GM12878 (cell line): Measurements from ENCODE around the gene ZNF71. TPM values are rescaled to one million over a fixed set of nuclear protein-coding genes. Genes with fewer than 3 reads are reported as not detected.

Experiments
- ATAC-seq: fragments of 200-7000 bp; cut with Tn5 transposase; 3 replicates; pipeline ENCODE4 v1.9.1; 2020; ENCODE audit warnings: mild to moderate bottlenecking, moderate library complexity
- BruUV-seq: library from RNA; stranded (reverse); fragments of 400-500 nt; replicated peaks from 2 replicates; lab custom pipeline; 2021; lab: Mats Ljungman, UMichigan
- CTCF ChIA-PET: fragments of 300-600 bp; sonication (Branson Sonifier 250); formaldehyde crosslinking; extraction: SDS; loops from one replicate; lab custom pipeline; 2021; ENCODE audit warnings: inconsistent platforms; lab: Yijun Ruan, JAX
- POLR2A ChIA-PET: fragments of 350-600 bp; formaldehyde crosslinking; extraction: SDS; loops from one replicate; lab custom pipeline; 2021; ENCODE audit warnings: inconsistent platforms; lab: Charles Lee
- RAD21 ChIA-PET: fragments of 300-600 bp; sonication (Branson Sonifier 250); formaldehyde crosslinking; loops from one replicate; lab custom pipeline; 2023; ENCODE audit warnings: antibody characterized with exemption; ENCODE audit not compliant: unreplicated experiment; lab: Charles Lee
- SMC1A ChIA-PET: fragments of 300-600 bp; sonication (Branson Sonifier 250); formaldehyde crosslinking; loops from one replicate; lab custom pipeline; 2023; ENCODE audit not compliant: unreplicated experiment, uncharacterized antibody; lab: Charles Lee
- DNase-seq: peaks from one replicate; pipeline ENCODE4 v3.0.0-alpha.2; 2011; ENCODE audit warnings: low read depth, low spot score
- FAIRE-seq: peaks from 3 replicates; lab custom pipeline; 2011; peaks lifted over from hg19 to GRCh38; lab: Jason Lieb, UNC
- H2AFZ ChIP-seq: 2 replicates; pipeline ENCODE4 v1.6.0; 2011; ENCODE audit warnings: low read depth, low read length, control low read depth; ENCODE audit not compliant: control insufficient read depth
- H3K27ac ChIP-seq: 2 replicates; pipeline ENCODE4 v1.5.1; 2011; ENCODE audit warnings: control low read depth; ENCODE audit not compliant: control insufficient read depth, insufficient read depth
- H3K27me3 ChIP-seq, 2 experiments: replicated peaks in 1 of 2; 2 replicates each; pipeline versions ENCODE4 v1.6.0 to v1.6.1; 2011; ENCODE audit warnings: low read length in 1 of 2; ENCODE audit not compliant: control insufficient read depth in 2 of 2, insufficient read depth in 2 of 2
- H3K36me3 ChIP-seq, 2 experiments: 2 replicates each; pipeline ENCODE4 v1.5.1; 2011; ENCODE audit warnings: low read length in 1 of 2; ENCODE audit not compliant: control insufficient read depth in 2 of 2, insufficient read depth in 2 of 2
- H3K4me1 ChIP-seq: 2 replicates; pipeline ENCODE4 v1.6.1; 2011; ENCODE audit warnings: mild to moderate bottlenecking, low read length, moderate library complexity, mixed read lengths; ENCODE audit not compliant: control insufficient read depth, insufficient read depth
- H3K4me2 ChIP-seq: 2 replicates; pipeline ENCODE4 v1.6.0; 2011; ENCODE audit warnings: control low read depth; ENCODE audit not compliant: control insufficient read depth, insufficient read depth
- H3K4me3 ChIP-seq: fragments of 200-600 bp; sonication (generic); 2 replicates; pipeline ENCODE4 v1.5.1; 2016
- H3K79me2 ChIP-seq: 2 replicates; pipeline ENCODE4 v1.6.0; 2011; ENCODE audit warnings: low read length; ENCODE audit not compliant: control insufficient read depth, insufficient read depth
- H3K9ac ChIP-seq: 2 replicates; pipeline ENCODE4 v1.8.0; 2011; ENCODE audit warnings: low read length, control low read depth, mixed read lengths; ENCODE audit not compliant: control insufficient read depth, insufficient read depth
- H3K9me3 ChIP-seq: replicated peaks from 3 replicates; pipeline ENCODE4 v1.5.1; 2011; ENCODE audit warnings: mild to moderate bottlenecking, low read length; ENCODE audit not compliant: control insufficient read depth, insufficient read depth
- H4K20me1 ChIP-seq: 2 replicates; pipeline ENCODE4 v1.6.0; 2011; ENCODE audit not compliant: control insufficient read depth, insufficient read depth
- CBX5 ChIP-seq: sonication (generic); IDR thresholded peaks from 2 replicates; pipeline ENCODE4 v1.6.1; 2016; ENCODE audit warnings: low read depth, moderate library complexity, mild to moderate bottlenecking, inconsistent platforms
- CHD1 ChIP-seq: IDR thresholded peaks from 2 replicates; pipeline ENCODE4 v1.6.1; 2012; ENCODE audit warnings: low read depth, low read length, improper control_type of control experiment
- CREB1 ChIP-seq: IDR thresholded peaks from 2 replicates; pipeline ENCODE4 v1.6.1; 2012; ENCODE audit warnings: low read depth, mild to moderate bottlenecking, inconsistent platforms
- CREM ChIP-seq: IDR thresholded peaks from 2 replicates; pipeline ENCODE4 v1.6.1; 2014; ENCODE audit warnings: antibody characterized with exemption, low read depth
- FOXK2 ChIP-seq: fragments of 450-650 bp; IDR thresholded peaks from 2 replicates; pipeline ENCODE4 v1.6.1; 2017; ENCODE audit warnings: mild to moderate bottlenecking, moderate library complexity
- HCFC1 ChIP-seq: fragments of 150-350 bp; IDR thresholded peaks from 2 replicates; pipeline ENCODE4 v1.6.1; 2014; ENCODE audit warnings: low read length
- HDAC6 ChIP-seq: fragments of 200-600 bp; sonication (generic); IDR thresholded peaks from one replicate; pipeline ENCODE4 v1.8.0; 2017; ENCODE audit warnings: antibody characterized with exemption; ENCODE audit not compliant: unreplicated experiment
- JUND ChIP-seq: IDR thresholded peaks from 2 replicates; pipeline ENCODE4 v1.6.1; 2012; ENCODE audit warnings: low read depth, mild to moderate bottlenecking, low read length, improper control_type of control experiment, moderate library complexity
- KAT2A ChIP-seq: conservative IDR thresholded peaks from 2 replicates; pipeline ENCODE4 v1.6.1; 2011; ENCODE audit warnings: low read depth, low read length; ENCODE audit not compliant: control insufficient read depth
- KDM1A ChIP-seq: fragments of 200-600 bp; sonication (generic); IDR thresholded peaks from 2 replicates; pipeline ENCODE4 v1.6.1; 2016; ENCODE audit warnings: borderline replicate concordance
- MYC ChIP-seq: IDR thresholded peaks from 2 replicates; pipeline ENCODE4 v1.6.1; 2011; ENCODE audit warnings: mild to moderate bottlenecking, low read length, moderate library complexity, inconsistent platforms; ENCODE audit not compliant: insufficient read depth, insufficient replicate concordance, insufficient read length, severe bottlenecking
- PAX8 ChIP-seq: fragments of 450-650 bp; IDR thresholded peaks from 2 replicates; pipeline ENCODE4 v1.6.1; 2017; ENCODE audit warnings: mild to moderate bottlenecking, moderate library complexity
- POLR2AphosphoS2 ChIP-seq: IDR thresholded peaks from 2 replicates; pipeline ENCODE4 v1.6.1; 2011; ENCODE audit warnings: low read depth, mild to moderate bottlenecking, low read length, improper control_type of control experiment, moderate library complexity
- RAD51 ChIP-seq: fragments of 450-650 bp; IDR thresholded peaks from 2 replicates; pipeline ENCODE4 v1.6.1; 2016; ENCODE audit warnings: moderate library complexity, mild to moderate bottlenecking, inconsistent platforms
- SREBF2 ChIP-seq: IDR thresholded peaks from 2 replicates; pipeline ENCODE4 v1.6.1; 2012; ENCODE audit warnings: mild to moderate bottlenecking, low read length
- SRF ChIP-seq, 2 experiments: IDR thresholded peaks; 2 replicates each; pipeline ENCODE4 v1.6.1; 2011; ENCODE audit warnings: low read depth in 2 of 2, low read length in 2 of 2, mild to moderate bottlenecking in 1 of 2, moderate library complexity in 1 of 2
- TAF1 ChIP-seq: IDR thresholded peaks from 2 replicates; pipeline ENCODE4 v1.6.1; 2011; ENCODE audit warnings: mild to moderate bottlenecking, low read depth, low read length, borderline replicate concordance
- TARDBP ChIP-seq: IDR thresholded peaks from 2 replicates; pipeline ENCODE4 v1.6.1; 2016; ENCODE audit warnings: borderline replicate concordance
- ZNF24 ChIP-seq: fragments of 450-650 bp; IDR thresholded peaks from 2 replicates; pipeline ENCODE4 v1.6.1; 2017; ENCODE audit warnings: antibody characterized with exemption, mild to moderate bottlenecking
- WGBS: methylation state at CpG from one replicate; pipeline ENCODE4 v1.1.6; 2016; ENCODE audit warnings: low lambda C conversion rate; ENCODE audit not compliant: insufficient replicate concordance, insufficient coverage; ENCODE audit errors: missing lambda C conversion rate; 5-methylcytosine and 5-hydroxymethylcytosine counted together
- in situ Hi-C: fragments of 300-500 bp; cut with MboI; formaldehyde crosslinking; loops from 9 replicates; pipeline ENCODE4 v1.14.3; 2018; ENCODE audit warnings: mixed read lengths
- intact Hi-C: fragments of 100-400 bp; cut with micrococcal nuclease; formaldehyde crosslinking; loops from one replicate; pipeline ENCODE4 v1.14.2; 2022; ENCODE audit not compliant: unreplicated experiment
- polyA plus RNA-seq, 11 experiments: library from polyadenylated mRNA; depleted of rRNA in 4 of 11; unstranded in 6 of 11; stranded (reverse) in 5 of 11; fragments of >200 nt; fragmentation: Nextera tagmentation in 4 of 11; fragmentation: Illumina TruSeq in 1 of 11; extraction: Ambion mirVana in 4 of 11; extraction: Trizol in 1 of 11; gene quantifications; 1 replicate in 1 of 11; 2 replicates in 10 of 11; pipeline versions ENCODE4 v1.2.1 to v1.2.3, GENCODE V29; 2011 to 2016; ENCODE audit warnings: inconsistent platforms in 2 of 11, missing spikeins in 2 of 11, low read depth in 1 of 11
- total RNA-seq, 4 experiments: library from RNA; depleted of rRNA in 3 of 4; stranded (reverse); fragments of >200 nt in 3 of 4; fragmentation: Illumina TruSeq in 1 of 4; extraction: Trizol in 1 of 4; gene quantifications; 2 replicates each; pipeline versions ENCODE4 v1.2.1 to v1.2.3, GENCODE V29; 2013 to 2021
- TF ChIP-seq, protein P1 (sequence below): fragments of 450-650 bp; IDR thresholded peaks from 2 replicates; pipeline ENCODE4 v1.6.1; 2017; ENCODE audit warnings: mild to moderate bottlenecking, low read depth, inconsistent platforms; ENCODE audit not compliant: poor library complexity, severe bottlenecking
- TF ChIP-seq, protein P2 (sequence below): IDR thresholded peaks from 2 replicates; pipeline ENCODE4 v1.6.1; 2012; ENCODE audit warnings: low read length, inconsistent platforms
- TF ChIP-seq, protein P3 (sequence below): IDR thresholded peaks from 2 replicates; pipeline ENCODE4 v1.6.1; 2012; ENCODE audit warnings: low read depth, low read length, improper control_type of control experiment

ZNF71 gene
- total and polyA plus RNA-seq, 10 of the 15 experiments (the other 5 are each of a cell fraction or from before 2014, with no cell fraction given): 0.48 to 5.7 (median 3.5) TPM

DNA sequence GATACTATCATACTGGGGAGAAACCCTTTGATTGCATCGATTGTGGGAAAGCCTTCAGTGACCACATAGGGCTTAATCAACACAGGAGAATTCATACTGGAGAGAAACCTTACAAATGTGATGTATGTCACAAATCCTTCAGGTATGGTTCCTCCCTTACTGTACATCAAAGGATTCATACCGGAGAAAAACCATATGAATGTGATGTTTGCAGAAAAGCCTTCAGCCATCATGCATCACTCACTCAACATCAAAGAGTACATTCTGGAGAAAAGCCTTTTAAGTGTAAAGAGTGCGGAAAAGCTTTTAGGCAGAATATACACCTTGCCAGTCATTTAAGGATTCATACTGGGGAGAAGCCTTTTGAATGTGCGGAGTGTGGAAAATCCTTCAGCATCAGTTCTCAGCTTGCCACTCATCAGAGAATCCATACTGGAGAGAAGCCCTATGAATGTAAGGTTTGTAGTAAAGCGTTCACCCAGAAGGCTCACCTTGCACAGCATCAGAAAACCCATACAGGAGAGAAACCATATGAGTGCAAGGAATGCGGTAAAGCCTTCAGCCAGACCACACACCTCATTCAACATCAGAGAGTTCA, 40.7 kb upstream of the ZNF71 start (continued):
- TF ChIP-seq, protein P1, sequence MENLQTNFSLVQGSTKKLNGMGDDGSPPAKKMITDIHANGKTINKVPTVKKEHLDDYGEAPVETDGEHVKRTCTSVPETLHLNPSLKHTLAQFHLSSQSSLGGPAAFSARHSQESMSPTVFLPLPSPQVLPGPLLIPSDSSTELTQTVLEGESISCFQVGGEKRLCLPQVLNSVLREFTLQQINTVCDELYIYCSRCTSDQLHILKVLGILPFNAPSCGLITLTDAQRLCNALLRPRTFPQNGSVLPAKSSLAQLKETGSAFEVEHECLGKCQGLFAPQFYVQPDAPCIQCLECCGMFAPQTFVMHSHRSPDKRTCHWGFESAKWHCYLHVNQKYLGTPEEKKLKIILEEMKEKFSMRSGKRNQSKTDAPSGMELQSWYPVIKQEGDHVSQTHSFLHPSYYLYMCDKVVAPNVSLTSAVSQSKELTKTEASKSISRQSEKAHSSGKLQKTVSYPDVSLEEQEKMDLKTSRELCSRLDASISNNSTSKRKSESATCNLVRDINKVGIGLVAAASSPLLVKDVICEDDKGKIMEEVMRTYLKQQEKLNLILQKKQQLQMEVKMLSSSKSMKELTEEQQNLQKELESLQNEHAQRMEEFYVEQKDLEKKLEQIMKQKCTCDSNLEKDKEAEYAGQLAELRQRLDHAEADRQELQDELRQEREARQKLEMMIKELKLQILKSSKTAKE: no peak
- TF ChIP-seq TAF1 (no peak), CREM (no peak), CBX5 (no peak), TARDBP (no peak), KAT2A (no peak), POLR2AphosphoS2 (no peak)
- TF ChIP-seq, protein P2, sequence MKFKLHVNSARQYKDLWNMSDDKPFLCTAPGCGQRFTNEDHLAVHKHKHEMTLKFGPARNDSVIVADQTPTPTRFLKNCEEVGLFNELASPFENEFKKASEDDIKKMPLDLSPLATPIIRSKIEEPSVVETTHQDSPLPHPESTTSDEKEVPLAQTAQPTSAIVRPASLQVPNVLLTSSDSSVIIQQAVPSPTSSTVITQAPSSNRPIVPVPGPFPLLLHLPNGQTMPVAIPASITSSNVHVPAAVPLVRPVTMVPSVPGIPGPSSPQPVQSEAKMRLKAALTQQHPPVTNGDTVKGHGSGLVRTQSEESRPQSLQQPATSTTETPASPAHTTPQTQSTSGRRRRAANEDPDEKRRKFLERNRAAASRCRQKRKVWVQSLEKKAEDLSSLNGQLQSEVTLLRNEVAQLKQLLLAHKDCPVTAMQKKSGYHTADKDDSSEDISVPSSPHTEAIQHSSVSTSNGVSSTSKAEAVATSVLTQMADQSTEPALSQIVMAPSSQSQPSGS: no peak
- TF ChIP-seq, all 136 proteins: peak for 0

DNA sequence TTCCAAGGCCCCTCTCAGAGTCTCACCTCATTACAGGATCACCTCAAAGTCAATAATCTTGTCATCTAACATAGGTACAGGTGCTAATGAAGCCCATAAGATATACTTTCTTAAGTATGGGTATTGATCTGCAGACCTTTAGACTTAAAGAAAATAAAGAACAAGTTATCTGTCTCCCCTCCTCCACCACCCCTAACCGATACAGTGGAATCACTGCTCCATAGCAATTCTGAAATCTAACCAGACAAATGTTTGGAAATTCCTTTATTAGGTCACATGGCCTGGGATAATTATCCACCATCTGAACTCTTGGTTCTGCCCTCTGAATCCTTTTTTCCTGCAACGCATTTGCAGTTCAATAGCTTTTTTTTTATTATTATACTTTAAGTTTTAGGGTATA, 32.3 kb upstream of the ZNF71 start:
- Histone ChIP-seq H3K27me3 (no peaks in the 10 kb centered on the region), H3K4me3 (no peak overlapping the region), H3K9ac (no peak overlapping the region), H2AFZ (no peak overlapping the region), H3K79me2 (no peaks in the 10 kb centered on the region), H3K4me1 (no peaks in the 10 kb centered on the region), H3K4me2 (no peak overlapping the region), H3K27ac (no peak overlapping the region), H3K9me3 (peaks cover 2% of the 10 kb centered on the region; the same call in 2 of the 3 replicates), H3K36me3 (no peaks in the 10 kb centered on the region), H4K20me1 (no peaks in the 10 kb centered on the region)
- no TSS peak for BruUV-seq
- ChIA-PET CTCF (no interaction called here), POLR2A (no interaction called here), RAD21 (no interaction called here), SMC1A (no interaction called here)
- WGBS: 82% methylated on average over 2 of the region's 2 CpGs
- DNase-seq (no peak), FAIRE-seq (no peak), ATAC-seq (no peak)
- intact Hi-C loops: no loop called here
- in situ Hi-C loops: no loop called here
- TF ChIP-seq HCFC1 (no peak), HDAC6 (no peak), KDM1A (no peak), MYC (no peak), SREBF2 (no peak), FOXK2 (no peak), JUND (no peak), ZNF24 (no peak), CHD1 (no peak), SRF (IDR thresholded peaks at IDR 0.05; ENCODE audit: low read depth in 2 of 2, low read length in 2 of 2) (no peak), PAX8 (no peak), CREB1 (no peak), RAD51 (no peak)
- TF ChIP-seq, protein P3, sequence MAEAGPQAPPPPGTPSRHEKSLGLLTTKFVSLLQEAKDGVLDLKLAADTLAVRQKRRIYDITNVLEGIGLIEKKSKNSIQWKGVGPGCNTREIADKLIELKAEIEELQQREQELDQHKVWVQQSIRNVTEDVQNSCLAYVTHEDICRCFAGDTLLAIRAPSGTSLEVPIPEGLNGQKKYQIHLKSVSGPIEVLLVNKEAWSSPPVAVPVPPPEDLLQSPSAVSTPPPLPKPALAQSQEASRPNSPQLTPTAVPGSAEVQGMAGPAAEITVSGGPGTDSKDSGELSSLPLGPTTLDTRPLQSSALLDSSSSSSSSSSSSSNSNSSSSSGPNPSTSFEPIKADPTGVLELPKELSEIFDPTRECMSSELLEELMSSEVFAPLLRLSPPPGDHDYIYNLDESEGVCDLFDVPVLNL: no peak
